ENCODE data around the gene ZSCAN9.

ZSCAN9 gene

DNA sequence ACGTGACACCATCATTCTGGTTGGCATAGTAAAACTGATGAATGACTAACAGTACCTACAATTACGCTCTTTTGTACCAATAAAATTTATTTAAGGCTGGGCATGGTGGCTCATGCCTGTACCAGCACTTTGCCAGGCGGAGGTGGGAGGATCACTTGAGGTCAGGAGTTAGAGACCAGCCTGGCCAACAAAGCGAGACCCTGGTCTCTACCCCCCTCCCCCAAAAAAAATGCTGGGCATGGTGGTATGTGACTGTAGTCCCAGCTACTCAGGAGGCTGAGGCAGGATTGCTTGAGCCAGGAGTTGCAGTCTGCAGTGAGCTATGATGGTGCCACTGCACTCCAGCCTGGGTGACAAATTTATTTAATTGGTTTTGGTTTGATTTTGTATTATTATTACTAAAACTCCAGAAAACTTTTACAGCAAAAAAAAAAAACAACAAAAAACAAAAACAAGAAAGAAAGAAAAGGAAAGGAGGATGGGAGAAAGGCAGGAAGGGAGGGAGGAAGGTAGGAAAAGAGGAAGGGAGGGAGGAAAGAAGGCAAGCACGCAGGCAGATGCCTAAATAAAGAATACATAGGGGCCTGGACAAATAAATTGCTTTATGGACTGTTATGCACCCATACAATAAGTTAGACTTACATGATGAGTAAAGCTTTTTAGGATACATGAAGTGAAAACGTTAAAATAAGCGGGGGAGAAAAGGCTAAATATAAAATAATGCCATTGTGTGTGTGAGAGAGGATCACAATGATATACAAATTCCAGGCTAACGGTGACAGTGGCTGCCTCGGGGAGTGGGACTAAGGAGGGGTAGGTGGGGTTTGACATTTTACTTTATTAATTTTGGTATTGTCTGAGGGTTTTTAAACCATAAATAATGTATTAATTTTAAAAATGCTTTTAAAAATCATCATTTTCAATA, 682 bp upstream of the ZSCAN9 start:
- DNase-seq = peak; percentile 2

DNA sequence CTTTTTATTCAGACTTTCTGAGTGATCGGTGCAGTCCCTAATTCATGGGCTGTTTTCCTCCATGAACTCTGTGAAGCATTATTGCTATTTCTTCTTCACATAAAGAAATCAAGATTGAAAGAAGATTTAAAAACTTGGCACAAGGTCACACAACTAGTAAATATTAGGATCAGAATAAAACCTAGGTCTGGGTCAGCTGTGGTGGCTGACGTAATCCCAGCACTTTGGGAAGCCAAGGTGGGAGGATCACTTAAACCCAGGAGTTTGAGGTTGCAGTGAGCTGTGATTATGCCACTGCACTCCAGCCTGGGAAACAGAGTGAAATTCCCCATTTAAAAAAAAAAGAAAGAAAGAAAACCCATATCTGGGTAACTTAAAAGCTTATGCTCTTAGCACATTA, 1.4 kb downstream of the ZSCAN9 start:
- DNase-seq = no peak

DNA sequence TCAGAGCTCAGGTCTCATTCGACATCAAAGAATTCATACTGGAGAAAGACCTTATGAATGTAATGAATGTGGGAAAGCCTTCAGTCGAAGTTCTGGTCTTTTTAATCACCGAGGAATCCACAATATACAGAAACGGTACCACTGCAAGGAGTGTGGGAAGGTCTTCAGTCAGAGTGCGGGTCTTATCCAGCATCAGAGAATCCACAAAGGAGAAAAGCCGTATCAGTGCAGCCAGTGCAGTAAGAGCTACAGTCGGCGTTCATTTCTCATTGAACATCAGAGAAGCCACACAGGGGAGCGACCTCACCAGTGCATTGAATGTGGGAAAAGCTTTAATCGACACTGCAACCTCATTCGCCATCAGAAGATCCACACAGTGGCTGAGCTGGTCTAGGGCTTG, 7.7 kb downstream of the ZSCAN9 start:
- DNase-seq = no peak

DNA sequence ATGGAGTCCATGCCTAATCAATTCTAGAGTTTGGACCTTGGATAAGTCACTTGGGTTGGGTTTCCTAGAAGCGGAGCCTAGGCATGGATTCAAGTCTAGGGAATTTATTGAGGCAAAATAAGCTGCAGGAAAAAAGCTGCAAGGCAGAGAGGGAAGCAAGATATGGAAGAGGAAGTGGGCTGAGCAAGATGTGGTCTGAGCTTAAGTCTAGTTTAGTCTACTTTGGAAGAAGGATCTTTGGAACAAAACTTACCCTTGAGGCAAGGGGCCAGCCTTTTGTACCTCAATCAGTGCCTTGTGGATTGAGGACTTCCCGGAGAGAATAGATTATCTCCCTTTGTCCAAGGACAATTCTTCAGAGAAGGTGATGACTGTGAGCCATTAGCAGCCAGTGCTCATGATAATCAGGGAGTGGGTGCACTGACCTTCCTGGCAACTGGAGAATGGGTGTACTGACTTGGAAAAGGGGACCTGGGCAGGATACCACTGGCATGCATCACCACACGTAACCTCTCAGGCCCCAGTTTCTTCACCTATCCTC, 10.9 kb downstream of the ZSCAN9 start:
- DNase-seq = no peak

DNA sequence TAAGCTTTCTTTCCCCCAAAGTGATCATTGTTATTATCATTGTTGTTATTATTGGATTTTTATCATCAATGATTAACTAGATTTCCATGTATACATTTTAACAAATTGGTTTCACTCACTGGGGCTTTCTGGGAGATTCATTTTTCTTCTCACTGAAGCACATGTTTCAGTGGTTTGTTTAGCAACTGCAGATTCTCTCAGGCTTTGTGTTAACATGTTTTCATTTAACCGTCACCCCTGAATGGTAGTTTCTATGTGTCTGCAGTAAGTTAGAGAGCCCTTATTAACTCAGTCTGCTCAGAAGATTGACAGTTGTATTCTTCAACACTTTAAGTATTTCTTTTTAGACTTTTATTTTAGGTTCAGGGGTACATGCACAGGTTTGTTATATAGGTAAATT, 14.6 kb downstream of the ZSCAN9 start:
- no peak for DNase-seq

DNA sequence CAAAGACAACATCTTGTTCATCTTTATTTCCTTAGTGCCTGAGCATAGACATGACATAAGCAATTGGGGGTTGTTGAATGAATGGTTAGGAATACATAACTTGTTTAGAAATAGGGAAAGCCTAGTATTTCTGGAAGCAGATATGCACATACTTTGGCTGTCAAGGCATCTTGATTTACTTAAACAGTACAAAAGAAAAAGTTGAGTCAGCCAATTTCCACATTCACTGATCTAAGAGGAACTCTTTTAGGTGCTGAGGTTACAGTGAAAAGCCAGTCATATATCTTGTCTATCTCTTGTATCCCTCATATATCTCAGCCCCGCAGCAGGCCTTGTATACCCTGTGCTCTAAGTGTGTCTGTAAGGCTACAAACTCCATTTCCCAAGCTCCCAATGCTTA, 15.4 kb downstream of the ZSCAN9 start:
- no peak for DNase-seq

DNA sequence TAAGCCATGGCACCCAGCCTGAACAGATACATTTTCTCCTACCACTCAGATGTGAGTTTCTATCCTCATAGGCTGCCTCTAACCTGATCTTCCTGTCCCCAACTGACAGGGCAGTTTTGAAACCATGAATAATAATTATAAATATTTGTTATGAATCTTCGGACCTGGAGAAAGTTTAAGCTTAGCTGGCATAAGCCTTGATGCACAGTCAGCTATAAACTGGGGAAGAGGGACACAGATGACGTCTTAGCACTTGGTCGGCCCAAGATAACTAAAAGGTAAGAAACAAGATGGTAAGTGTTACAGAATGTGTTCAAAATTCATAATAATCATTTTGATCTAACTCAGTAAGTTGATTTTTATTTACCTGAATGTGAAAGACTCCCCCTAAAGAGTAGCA, 18.9 kb downstream of the ZSCAN9 start:
- DNase-seq = no peak

DNA sequence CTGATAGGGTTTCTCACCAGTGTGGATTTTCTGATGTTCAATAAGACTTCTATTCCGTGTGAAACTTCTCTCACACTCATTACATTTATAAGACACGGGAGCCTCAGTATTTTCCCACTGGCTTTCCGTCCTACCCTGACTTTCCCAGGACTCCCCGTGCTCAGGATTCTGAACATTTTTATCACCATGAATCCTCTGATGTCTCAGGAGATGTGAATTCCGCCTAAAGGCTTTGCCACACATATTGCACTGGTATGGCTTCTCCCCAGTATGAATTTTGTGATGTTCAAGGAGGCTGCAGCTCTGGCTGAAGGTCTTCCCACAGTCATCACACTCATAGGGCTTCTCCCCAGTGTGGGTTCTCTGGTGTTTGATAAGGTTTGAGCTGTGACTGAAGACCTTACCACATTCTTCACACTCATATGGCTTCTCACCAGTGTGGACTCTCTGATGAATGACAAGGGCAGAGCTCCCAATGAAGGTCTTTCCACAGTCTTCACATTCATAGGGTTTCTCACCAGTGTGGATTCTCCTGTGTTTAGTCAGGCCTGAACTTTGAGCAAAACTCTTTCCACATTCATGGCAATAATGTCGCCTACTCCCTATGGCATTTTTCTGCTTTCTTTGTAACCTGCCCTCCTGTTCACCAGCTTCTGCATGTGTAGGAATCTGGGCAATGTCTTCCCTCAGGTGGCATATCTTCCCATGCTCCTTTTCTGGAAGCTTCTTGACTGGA, 20.3 kb downstream of the ZSCAN9 start:
- no peak for DNase-seq

DNA sequence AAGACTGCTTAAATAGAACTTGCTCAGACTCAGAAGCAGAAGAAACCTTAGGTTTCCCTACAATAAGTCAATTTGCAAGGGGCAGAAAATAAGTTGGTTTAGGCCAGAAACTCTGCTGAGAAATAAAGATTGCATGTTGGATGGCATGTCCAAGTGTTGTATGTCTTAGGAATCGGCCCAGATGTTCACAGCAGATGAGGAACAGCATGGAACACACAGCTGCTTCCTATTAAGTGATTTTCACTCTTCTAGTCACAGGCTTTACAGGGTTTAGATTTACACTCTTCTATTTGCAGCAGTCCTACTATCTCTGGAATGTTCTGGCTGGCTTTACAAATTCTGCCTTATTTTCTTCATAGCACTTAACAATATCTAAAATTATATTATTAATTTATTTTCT, 23.8 kb downstream of the ZSCAN9 start:
- no peak for DNase-seq

DNA sequence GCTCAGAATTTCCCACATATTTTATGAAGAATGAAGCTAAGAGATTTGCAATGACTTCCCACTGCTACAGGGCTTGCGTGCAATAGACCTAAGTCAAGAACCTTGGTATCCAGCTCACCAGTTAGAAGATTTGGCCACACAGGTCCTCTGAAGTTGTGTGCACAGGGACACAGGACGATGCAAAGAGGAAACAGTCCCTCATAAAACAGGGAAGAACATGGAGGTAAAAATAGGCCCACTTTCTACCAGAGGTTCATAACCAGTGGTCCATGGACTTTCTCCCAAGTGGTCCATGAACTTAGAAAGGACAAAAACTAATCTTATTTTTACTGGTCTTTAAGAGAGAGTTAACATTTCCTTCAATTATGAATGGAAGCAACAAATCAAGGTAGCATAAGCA, 25.7 kb downstream of the ZSCAN9 start:
- no peak for DNase-seq

DNA sequence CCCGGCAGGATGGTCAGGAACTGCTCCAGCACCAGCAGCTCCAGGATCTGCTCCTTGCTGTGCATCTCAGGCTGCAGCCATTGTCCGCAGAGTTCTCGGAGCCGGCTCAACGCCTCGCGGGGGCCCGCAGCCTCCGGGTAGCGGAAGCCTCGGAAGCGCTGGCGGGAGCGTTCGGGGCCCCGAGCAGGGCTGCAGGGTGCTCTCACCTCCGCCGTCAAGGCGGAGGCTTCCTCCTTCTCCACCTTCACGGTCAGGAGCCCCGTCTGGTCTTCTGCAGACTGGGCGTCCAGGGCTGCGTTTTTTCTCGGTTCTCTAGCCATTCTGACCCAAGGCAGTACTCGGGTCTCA, 26.6 kb downstream of the ZSCAN9 start:
- peak; percentile 25 for DNase-seq

DNA sequence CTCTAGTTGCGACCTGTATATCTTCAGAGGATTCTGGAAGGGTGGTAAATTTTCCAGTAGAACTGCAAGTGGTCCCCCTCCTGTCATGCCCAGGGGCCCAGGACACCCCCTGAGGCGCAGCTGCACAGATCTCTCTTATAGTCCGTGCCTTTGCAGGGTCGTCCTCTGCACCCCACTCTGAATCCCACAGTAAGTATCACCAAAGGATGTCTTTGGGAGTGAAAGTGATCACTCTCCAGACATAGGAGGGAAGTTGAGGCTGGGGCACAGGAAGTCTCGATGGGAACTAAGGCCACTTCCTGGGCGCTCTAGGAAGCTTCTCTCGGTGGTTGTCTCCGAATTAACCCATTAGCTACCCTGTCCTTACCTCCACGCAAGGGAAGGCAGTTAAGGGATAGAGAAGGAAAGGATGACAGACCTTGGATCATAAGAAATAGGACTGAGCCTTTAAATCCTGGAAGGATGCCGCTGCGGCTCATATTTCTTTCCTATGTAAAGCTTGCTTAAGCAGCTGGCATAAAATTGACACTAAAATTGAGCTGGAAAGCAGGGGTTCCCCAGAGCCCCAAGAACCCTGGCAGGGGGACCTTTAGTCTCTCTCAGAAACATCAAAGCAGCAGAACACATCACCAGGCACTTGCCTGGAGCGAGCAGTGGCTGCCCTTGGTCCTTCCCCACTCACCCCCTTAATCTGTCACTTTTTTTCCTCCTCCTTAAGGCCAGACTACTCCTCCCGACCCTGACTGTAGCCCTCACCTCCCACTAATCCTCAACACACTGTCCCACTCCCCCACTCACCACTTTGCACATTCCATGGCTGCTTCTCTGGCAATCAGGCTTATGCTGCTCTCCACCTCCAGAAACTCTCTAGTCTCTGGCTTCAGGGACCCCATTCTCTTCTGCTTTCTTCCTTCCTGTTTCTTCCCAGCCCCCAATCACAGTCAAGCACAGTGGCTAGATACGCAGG, 27.2 kb downstream of the ZSCAN9 start, which contains the start of gene ZKSCAN4:
Gene ZKSCAN4, minus strand, starts transcription at position 261 of the 967 bp plus-strand sequence. CDS start 289 bp downstream, outside the sequence.
- peak; percentile 97 for DNase-seq

DNA sequence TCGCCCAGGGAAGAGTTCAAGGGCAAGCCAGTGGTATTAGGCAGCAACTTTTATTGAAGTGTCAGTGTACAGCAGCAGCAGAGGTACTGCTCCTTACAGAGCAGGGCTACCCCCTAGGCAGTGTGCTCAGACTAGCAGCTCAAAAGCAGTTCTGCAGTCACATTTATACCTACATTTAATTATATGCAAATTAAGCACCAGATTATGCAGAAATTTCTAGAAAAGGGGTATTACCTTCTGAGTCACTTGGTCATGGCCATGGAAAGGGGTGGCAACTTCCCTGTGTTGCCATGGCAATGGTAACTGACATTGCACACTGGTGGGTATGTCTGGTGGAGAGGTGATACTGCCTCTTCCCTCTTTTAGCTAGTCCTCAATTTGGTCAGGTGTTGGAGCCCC, 29.0 kb downstream of the ZSCAN9 start:
- no peak for DNase-seq

DNA sequence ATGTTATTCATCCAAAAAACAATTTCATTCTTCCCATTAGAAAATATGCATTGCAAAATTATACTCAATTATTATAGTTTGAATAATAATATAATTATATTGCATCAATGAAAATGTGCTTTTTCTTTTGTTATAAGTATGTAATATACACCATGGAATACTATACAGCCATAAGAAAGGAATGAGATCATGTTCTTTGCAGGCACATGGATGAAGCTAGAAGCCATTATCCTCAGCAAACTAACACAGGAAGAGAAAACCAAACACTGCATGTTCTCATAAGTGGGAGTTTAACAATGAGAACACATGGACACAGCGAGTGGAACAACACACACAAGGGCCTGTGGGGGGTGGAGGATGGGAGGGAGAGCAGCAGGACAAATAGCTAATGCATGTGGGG, 32.0 kb downstream of the ZSCAN9 start:
- DNase-seq = no peak

DNA sequence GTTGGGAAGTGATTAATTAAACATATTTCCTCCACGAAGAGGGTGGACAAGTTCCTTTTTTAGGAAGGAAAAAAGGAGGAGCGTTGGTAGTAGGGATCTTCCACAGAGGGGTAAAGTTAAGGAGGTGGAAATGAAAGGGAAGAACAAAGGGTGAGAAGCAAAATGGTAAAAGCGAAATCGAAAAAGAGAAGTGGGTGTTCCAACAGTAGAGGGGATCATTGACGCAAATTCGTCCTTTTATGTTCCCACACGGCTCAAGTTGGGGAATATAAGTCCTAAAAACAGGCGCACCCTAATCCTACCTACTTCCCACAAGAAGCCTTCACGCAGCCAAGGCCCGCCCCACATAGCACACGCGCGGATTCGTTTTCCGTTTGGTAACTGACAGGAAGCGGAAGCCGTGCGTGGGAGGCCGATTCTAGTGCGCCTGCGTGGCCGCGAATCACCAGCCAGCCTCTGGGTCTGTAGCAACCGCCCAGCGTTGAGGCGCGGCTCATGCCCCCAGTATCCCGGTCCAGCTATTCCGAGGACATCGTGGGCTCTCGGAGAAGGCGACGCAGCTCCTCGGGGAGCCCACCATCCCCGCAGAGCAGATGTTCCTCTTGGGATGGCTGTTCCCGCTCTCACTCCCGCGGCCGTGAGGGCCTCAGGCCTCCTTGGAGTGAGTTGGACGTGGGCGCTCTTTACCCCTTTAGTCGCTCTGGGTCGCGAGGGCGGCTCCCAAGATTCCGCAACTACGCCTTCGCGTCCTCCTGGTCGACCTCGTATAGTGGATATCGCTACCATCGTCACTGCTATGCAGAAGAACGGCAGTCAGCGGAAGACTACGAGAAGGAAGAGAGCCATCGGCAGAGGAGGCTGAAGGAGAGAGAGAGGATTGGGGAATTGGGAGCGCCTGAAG, 34.1 kb downstream of the ZSCAN9 start, which contains the start of gene NKAPL:
Gene NKAPL, plus strand, starts transcription at position 421 of the 901 bp plus-strand sequence. Its CDS starts 75 bp downstream, at position 496.
- DNase-seq = no peak

DNA sequence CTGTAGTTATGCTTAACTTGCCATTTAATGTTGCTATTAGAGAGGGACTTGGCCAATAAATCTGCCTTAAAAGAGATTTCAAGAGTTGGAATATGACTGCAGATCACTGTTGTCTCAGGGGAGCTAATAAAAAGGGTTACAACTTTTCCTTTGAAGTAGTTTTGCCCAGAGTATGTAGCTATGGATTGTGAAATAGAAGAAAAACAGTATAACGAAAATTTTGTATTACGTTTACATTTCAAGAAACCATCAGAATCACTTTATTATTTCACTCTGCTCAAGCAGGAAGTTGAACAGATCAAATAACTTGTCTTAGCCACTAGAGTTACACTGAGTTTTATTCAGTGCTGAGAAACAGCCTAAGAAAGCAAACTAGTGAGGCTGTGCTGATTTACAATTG, 38.8 kb downstream of the ZSCAN9 start:
- DNase-seq = no peak

DNA sequence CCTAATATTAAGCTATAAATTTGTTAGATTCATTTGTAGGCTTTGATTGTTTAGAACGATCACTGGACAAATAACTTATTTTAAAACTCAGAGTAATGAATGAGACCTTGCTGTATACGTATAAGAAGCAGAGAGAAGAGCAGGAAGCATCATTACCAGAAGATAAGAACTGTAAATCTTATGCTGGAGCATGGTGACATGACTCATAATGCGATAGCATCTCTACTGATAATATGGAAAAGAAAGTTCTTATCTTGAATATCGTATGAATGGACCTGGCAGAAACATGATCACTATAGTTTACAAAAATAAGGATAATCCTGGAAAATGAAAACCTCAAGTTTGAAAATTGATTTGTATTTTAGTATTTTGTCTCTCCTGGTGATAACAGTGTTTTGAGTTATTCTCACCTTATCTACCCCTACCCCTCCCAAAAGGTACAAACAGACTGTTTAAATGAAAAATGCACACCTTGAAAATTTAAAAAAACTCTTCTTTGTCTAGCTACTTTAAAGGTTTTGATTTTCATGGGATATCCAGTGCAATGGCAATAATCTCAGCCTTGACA, 39.8 kb downstream of the ZSCAN9 start:
- DNase-seq = no peak

DNA sequence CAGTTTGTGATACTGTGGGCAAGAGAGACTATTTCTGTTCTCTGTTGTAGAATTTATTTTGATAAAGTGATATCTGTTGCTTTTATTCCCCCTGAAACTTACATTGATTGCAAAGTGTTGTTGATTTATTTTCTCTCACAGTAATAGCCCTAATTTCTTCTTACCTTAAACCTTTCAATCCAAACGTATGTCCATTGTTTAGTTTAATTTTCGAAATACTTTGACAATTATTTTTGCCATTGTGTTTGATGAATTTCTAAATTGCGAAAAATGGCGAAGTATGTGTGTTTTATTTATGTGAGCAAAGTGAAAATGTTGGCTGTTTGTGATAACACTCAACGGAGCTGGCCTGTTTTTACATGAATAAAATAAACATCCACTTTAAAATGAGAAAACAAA, 41.5 kb downstream of the ZSCAN9 start:
- no peak for DNase-seq

DNA sequence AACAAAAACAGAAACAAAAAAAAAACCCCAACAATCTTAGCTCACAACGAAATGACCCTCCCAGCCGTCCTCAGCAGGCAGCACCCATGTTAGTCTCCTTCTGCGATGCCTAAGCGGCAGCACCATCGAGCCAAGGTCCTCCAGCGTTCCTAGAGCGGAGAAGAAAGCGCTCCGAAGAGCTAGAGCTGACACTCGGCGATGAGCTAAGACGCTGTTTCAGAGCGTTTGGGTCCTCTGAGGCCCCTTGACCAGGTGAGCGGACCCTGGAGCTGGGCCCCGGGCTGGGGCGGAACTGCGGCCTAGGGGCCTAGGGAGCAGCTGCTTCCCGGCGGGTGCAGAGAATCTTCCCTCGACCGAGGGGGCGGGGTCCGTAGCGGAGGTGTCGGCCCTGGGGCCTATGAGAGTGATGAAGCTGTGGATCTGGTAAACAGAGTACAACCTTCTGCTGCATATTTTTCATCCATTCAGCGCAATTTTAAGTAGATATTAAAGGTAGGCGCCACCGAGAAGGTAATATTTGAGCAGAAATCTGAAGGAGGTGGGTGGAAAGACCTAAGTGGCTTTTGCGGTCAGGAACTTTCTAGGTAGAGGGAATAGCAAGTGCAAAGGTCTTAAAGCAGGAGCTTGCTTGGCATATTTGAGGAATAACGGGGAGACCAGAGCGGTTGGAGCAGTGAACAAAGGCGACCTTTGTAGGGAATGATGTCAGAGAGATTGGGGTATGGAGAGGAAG, 42.1 kb downstream of the ZSCAN9 start, which contains the start of gene ZSCAN26:
Gene ZSCAN26, plus strand, starts transcription at position 182 of the 733 bp plus-strand sequence. CDS start 4,777 bp downstream, outside the sequence.
- peak; percentile 94 for DNase-seq

DNA sequence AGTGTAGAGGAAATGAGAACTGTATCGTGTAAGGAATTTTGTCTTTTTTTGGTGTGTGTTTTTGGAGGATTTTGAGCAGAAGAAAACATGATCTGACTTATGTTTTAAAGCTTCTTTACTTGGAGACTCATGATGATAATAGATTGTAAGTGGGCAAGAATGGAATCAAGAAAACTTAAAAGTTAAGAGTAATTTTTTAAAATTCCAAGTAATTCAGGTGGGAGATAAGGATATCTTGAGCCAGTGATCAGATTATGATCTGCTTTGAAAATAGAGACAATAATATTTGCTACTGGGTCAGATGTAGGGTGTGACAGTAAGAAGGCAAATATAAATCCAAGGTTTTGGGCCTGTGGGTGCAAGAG, 42.6 kb downstream of the ZSCAN9 start:
- no peak for DNase-seq

Data from NCI-H82 (cell line).